ENCODE results near the gene OBSCN.

Gene OBSCN

GRCh38 chr1:228318823-228319241 is 111.0 kb downstream of the OBSCN start:
- DNase-seq (ENCODE audit: low read depth in 1 of 2, low spot score in 1 of 2): no peak

DNA sequence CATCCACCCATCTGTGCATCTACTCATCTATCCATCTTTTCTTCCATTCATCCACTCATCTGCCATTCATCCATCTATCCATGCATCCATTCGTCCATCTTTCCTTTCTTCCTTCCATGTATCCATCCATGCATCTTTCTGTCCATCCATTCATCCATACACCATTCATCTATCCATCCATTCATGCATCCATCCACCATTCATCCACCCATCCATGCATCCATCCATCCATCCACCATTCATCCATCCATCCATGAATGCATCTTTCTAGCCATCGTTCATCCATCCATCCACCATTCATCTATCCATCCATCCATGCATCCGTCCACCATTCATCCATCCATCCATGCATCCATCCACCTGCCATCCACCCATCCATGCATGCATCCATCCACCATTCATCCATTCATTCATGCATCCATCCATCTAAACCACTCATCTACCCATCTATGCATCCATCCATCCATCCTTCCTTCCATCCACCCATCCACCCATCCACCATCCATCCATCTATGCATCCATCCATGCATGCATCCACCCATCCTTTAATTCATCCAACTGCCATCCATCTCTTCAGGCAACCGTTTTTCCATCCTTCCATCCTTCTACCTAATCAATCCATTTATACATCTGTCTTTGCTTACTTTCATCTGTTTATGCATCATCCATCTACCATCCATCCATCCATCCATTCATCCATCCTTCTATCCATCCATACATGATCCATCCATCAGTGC is 111.7 kb downstream of the OBSCN start:
- DNase-seq (ENCODE audit: low read depth in 1 of 2, low spot score in 1 of 2): no peak

- DNase-seq (ENCODE audit: low read depth in 1 of 2, low spot score in 1 of 2): no peak
Measured at GRCh38 chr1:228320394-228320793, 112.5 kb downstream of the OBSCN start.

- DNase-seq (ENCODE audit: low read depth in 1 of 2, low spot score in 1 of 2): no peak
Measured at GRCh38 chr1:228321435-228321834, 113.6 kb downstream of the OBSCN start.

- DNase-seq (ENCODE audit: low read depth in 1 of 2, low spot score in 1 of 2): no peak
Measured at GRCh38 chr1:228321895-228322294, 114.1 kb downstream of the OBSCN start.

DNA sequence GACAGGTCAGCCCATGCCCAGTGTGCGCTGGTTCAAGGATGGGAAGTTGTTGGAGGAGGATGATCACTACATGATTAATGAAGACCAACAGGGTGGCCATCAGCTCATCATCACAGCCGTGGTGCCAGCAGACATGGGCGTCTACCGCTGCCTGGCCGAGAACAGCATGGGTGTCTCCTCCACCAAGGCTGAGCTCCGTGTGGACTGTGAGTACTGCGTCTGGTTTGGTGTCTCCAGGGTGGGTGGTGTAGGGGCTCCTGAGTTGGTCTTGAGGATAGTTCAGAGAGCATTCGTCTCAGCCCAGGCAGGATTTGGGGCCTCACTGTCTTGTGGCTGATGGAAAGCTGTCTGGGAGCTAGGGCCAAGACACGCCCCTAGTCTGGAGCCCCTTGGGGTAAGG is 115.6 kb downstream of the OBSCN start:
- no peak for DNase-seq (ENCODE audit: low read depth in 1 of 2, low spot score in 1 of 2)

- no peak for DNase-seq (ENCODE audit: low read depth in 1 of 2, low spot score in 1 of 2)
Measured at GRCh38 chr1:228325267-228325666, 117.4 kb downstream of the OBSCN start.

GRCh38 chr1:228329887-228330286 is 122.0 kb downstream of the OBSCN start:
- no peak for DNase-seq (ENCODE audit: low read depth in 1 of 2, low spot score in 1 of 2)

GRCh38 chr1:228332797-228333738 is 125.2 kb downstream of the OBSCN start:
- no peak for DNase-seq (ENCODE audit: low read depth in 1 of 2, low spot score in 1 of 2)

DNA sequence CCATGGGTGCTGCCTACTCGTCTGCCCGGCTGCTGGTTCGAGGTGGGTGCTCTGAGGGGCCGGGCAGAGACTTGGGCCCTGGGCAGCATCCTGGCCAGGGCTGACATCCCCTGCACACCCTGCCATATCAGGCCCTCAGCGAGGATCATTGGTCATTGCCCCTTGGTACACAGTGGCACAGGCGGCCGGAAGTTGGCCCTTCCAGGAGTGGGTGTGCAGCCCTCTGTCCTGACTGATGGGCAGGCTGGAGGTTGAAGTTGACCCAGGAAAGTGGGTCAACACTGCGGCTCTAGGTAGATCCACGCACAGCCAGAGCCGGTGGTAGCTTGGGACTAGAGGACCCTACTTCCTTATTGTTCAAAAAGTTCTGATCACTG is 125.9 kb downstream of the OBSCN start:
- no peak for DNase-seq (ENCODE audit: low read depth in 1 of 2, low spot score in 1 of 2)

DNA sequence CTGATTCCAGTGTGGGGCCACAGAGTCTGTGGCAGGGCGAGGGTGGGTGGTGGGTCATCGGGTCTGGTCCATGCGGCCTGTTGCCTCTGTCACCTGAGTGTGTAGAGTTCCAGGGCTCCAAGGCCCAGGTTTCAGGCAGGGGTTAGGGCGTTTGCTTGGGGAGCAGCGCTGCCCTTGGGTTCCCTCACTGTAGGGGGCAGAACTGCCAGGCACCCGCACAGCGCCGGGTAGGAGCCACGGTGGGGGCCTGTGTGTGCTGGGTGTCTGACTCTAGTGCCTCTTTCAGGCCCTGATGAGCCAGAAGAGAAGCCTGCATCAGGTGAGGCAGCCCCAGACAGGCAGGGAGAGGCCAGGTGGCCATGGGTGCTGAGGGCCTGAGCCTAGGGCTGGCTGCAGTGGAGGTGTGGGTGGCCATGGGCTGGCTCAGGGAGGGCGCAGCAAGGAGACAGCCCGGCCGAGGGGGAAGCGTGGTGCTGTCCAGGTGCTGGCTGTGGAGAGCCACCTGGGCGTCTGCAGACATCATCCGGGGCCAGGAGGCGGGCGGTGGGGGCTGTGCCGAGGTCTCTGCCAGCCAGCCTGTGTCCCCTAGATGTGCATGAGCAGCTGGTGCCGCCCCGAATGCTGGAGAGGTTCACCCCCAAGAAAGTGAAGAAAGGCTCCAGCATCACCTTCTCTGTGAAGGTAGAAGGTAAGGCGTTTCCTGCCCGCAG is 126.5 kb downstream of the OBSCN start:
- no peak for DNase-seq (ENCODE audit: low read depth in 1 of 2, low spot score in 1 of 2)

GRCh38 chr1:228334954-228335353 is 127.1 kb downstream of the OBSCN start:
- DNase-seq (ENCODE audit: low read depth in 1 of 2, low spot score in 1 of 2): no peak

DNA sequence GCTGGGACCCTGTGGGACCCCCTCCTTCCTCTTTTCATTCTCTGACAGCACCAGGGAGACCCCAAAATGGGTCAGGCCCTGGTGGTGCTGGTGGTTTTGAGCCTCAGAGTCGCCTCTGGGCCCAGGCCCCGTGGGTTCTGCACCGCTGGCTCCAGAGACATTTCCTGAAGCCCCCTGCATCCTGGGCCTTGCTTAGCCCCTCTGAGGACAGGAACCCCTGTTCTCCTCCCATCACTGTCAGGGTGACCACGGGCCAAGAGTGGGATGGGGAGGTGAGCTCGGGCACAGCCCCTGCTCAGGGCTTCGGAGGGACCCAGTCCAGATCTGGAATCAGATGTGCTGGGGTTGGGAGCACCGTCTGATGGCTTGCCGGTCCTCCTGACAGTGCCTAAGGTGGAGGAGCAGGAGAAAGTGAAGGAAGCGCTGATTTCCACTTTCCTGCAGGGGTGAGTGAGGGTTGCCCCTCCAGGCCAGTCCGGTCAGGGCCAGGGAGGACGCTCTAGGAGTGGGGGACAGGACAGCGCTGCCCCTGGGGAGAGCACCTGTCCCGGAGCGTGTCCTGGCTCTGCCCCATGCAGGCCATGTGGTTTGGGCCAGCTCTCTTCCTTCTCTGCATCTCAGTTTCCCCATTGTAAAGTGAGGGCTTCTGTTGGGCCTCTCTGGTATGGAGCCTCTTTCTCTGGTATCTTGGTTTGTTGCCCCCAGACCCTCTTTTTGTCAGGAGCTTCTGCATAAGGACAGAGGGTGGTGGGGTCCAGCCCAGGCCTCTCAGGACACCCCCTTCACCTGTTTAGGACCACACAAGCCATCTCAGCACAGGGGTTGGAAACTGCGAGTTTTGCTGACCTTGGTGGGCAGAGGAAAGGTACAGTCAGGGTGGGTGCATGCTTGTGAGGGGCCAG is 127.8 kb downstream of the OBSCN start:
- DNase-seq (ENCODE audit: low read depth in 1 of 2, low spot score in 1 of 2): no peak

- no peak for DNase-seq (ENCODE audit: low read depth in 1 of 2, low spot score in 1 of 2)
Measured at GRCh38 chr1:228336308-228337030, 128.6 kb downstream of the OBSCN start.

GRCh38 chr1:228337031-228337564 is 129.3 kb downstream of the OBSCN start:
- DNase-seq (ENCODE audit: low read depth in 1 of 2, low spot score in 1 of 2): no peak

- no peak for DNase-seq (ENCODE audit: low read depth in 1 of 2, low spot score in 1 of 2)
Measured at GRCh38 chr1:228337711-228338520, 130.1 kb downstream of the OBSCN start.

- DNase-seq (ENCODE audit: low read depth in 1 of 2, low spot score in 1 of 2): no peak
Measured at GRCh38 chr1:228338521-228339051, 130.7 kb downstream of the OBSCN start.

- DNase-seq (ENCODE audit: low read depth in 1 of 2, low spot score in 1 of 2): no peak
Measured at GRCh38 chr1:228339059-228339704, 131.3 kb downstream of the OBSCN start.

All from activated CD4-positive, alpha-beta T cell treated with anti-CD3 and anti-CD28 coated beads, Interleukin-2, amount 50 U/mL, for 24 hours (primary cell).